T-helper 2 cell treated with Interferon-gamma antibody and Interleukin-4, amounts not matched to agents 5 μg/mL and 100 μg/mL, for 36 hours (primary cell): ENCODE data around the gene RSPH9.

Source experiments
- DNase-seq: peaks from one replicate; pipeline ENCODE4 v3.0.0; 2021; ENCODE audit warnings: low spot score
- H3K27ac Mint-ChIP-seq: one replicate; pipeline ENCODE4 v1.8.0; 2021; ENCODE audit warnings: mild to moderate bottlenecking, mixed read lengths
- H3K27me3 Mint-ChIP-seq: one replicate; pipeline ENCODE4 v1.8.0; 2021; ENCODE audit warnings: low read depth, mixed read lengths
- H3K36me3 Mint-ChIP-seq: one replicate; pipeline ENCODE4 v1.8.0; 2021; ENCODE audit warnings: low read depth, mixed read lengths
- H3K4me1 Mint-ChIP-seq: one replicate; pipeline ENCODE4 v1.8.0; 2021; ENCODE audit warnings: low read depth, mixed read lengths
- H3K4me3 Mint-ChIP-seq: one replicate; pipeline ENCODE4 v1.8.0; 2022; ENCODE audit warnings: mild to moderate bottlenecking, moderate library complexity, mixed read lengths
- H3K9me3 Mint-ChIP-seq: one replicate; pipeline ENCODE4 v1.8.0; 2021; ENCODE audit warnings: mixed read lengths

RSPH9 gene

GRCh38 chr6:43713643-43714310 is 68.9 kb downstream of the RSPH9 start:
- Mint-ChIP-seq H3K27me3 (peaks cover 15% of the 10 kb centered on the region), H3K36me3 (no peaks in the 10 kb centered on the region), H3K27ac (no peak overlapping the region), H3K4me1 (peaks cover 12% of the 10 kb centered on the region), H3K9me3 (no peaks in the 10 kb centered on the region), H3K4me3 (no peak overlapping the region)
- DNase-seq: no peak

GRCh38 chr6:43714311-43715055 is 69.6 kb downstream of the RSPH9 start:
- Mint-ChIP-seq H3K27ac (no peak overlapping the region), H3K36me3 (no peaks in the 10 kb centered on the region), H3K27me3 (peaks cover 15% of the 10 kb centered on the region), H3K4me3 (no peak overlapping the region), H3K4me1 (peaks cover 7% of the 10 kb centered on the region), H3K9me3 (no peaks in the 10 kb centered on the region)
- DNase-seq: no peak

- Mint-ChIP-seq H3K4me3 (no peak overlapping the region), H3K9me3 (no peaks in the 10 kb centered on the region), H3K4me1 (peaks cover 2% of the 10 kb centered on the region), H3K36me3 (no peaks in the 10 kb centered on the region), H3K27me3 (peaks cover 15% of the 10 kb centered on the region), H3K27ac (no peak overlapping the region)
- DNase-seq: no peak
Measured at GRCh38 chr6:43715056-43715788, 70.4 kb downstream of the RSPH9 start.

GRCh38 chr6:43716099-43716498 is 71.3 kb downstream of the RSPH9 start:
- no peaks in the 10 kb centered on the region for H3K9me3 Mint-ChIP-seq
- no peak overlapping the region for H3K27ac Mint-ChIP-seq
- no peaks in the 10 kb centered on the region for H3K36me3 Mint-ChIP-seq
- H3K27me3 Mint-ChIP-seq: peaks cover 13% of the 10 kb centered on the region
- no peak for DNase-seq
- no peak overlapping the region for H3K4me3 Mint-ChIP-seq
- H3K4me1 Mint-ChIP-seq: peaks cover 2% of the 10 kb centered on the region

- no peaks in the 10 kb centered on the region for H3K9me3 Mint-ChIP-seq
- no peak overlapping the region for H3K4me3 Mint-ChIP-seq
- peaks cover 6% of the 10 kb centered on the region for H3K27me3 Mint-ChIP-seq
- DNase-seq: no peak
- H3K36me3 Mint-ChIP-seq: no peaks in the 10 kb centered on the region
- no peak overlapping the region for H3K27ac Mint-ChIP-seq
- peaks cover 2% of the 10 kb centered on the region for H3K4me1 Mint-ChIP-seq
Measured at GRCh38 chr6:43717389-43717788, 72.6 kb downstream of the RSPH9 start.

- H3K4me1 Mint-ChIP-seq: peaks cover 2% of the 10 kb centered on the region
- no peak overlapping the region for H3K4me3 Mint-ChIP-seq
- no peak for DNase-seq
- no peaks in the 10 kb centered on the region for H3K9me3 Mint-ChIP-seq
- H3K36me3 Mint-ChIP-seq: no peaks in the 10 kb centered on the region
- no peak overlapping the region for H3K27ac Mint-ChIP-seq
- peaks cover 6% of the 10 kb centered on the region for H3K27me3 Mint-ChIP-seq
Measured at GRCh38 chr6:43717822-43718221, 73.0 kb downstream of the RSPH9 start.

- no peak for DNase-seq
- peaks cover 6% of the 10 kb centered on the region for H3K27me3 Mint-ChIP-seq
- no peaks in the 10 kb centered on the region for H3K36me3 Mint-ChIP-seq
- H3K9me3 Mint-ChIP-seq: no peaks in the 10 kb centered on the region
- H3K4me3 Mint-ChIP-seq: no peak overlapping the region
- H3K4me1 Mint-ChIP-seq: peaks cover 4% of the 10 kb centered on the region
- H3K27ac Mint-ChIP-seq: no peak overlapping the region
Measured at GRCh38 chr6:43718387-43719105, 73.7 kb downstream of the RSPH9 start.

GRCh38 chr6:43719511-43719910 is 74.7 kb downstream of the RSPH9 start:
- Mint-ChIP-seq H3K27ac (no peak overlapping the region), H3K36me3 (no peaks in the 10 kb centered on the region), H3K4me3 (no peak overlapping the region), H3K27me3 (no peaks in the 10 kb centered on the region), H3K9me3 (no peaks in the 10 kb centered on the region), H3K4me1 (peaks cover 11% of the 10 kb centered on the region)
- DNase-seq: no peak

- no peak for DNase-seq
- Mint-ChIP-seq H3K4me3 (no peak overlapping the region), H3K27ac (no peak overlapping the region), H3K27me3 (no peaks in the 10 kb centered on the region), H3K4me1 (peaks cover 24% of the 10 kb centered on the region), H3K9me3 (no peaks in the 10 kb centered on the region), H3K36me3 (no peaks in the 10 kb centered on the region)
Measured at GRCh38 chr6:43720999-43721398, 76.2 kb downstream of the RSPH9 start.
